HK-2 (cell line): ENCODE results near the gene PRPF40B.
"Not testable (repeated sequence)": the region's sequence is repeated elsewhere in the genome, so short reads cannot be mapped to it uniquely, and the experiment has no call there.

Source experiments
- DNase-seq: peaks from one replicate; pipeline ENCODE4 v3.0.0-alpha.2; 2018; ENCODE audit not compliant: unreplicated experiment

PRPF40B gene

GRCh38 chr12:49609059-49609874 is 14.1 kb upstream of the PRPF40B start:
- no peak for DNase-seq

- no peak for DNase-seq
Observed at GRCh38 chr12:49609875-49610154, 13.5 kb upstream of the PRPF40B start.

- DNase-seq, result not testable (repeated sequence)
Observed at GRCh38 chr12:49610785-49611184, 12.6 kb upstream of the PRPF40B start.

- DNase-seq, result no peak
Observed at GRCh38 chr12:49612210-49612609, 11.2 kb upstream of the PRPF40B start.

- DNase-seq, result no peak
Observed at GRCh38 chr12:49615725-49616124, 7.6 kb upstream of the PRPF40B start.

GRCh38 chr12:49616533-49617219 is 6.7 kb upstream of the PRPF40B start:
- no peak for DNase-seq

- DNase-seq, result no peak
Observed at GRCh38 chr12:49618576-49618975, 4.8 kb upstream of the PRPF40B start.

GRCh38 chr12:49619286-49619685 is 4.1 kb upstream of the PRPF40B start:
- DNase-seq, result no peak

- DNase-seq, result no peak
Observed at GRCh38 chr12:49621651-49622500, 1.5 kb upstream of the PRPF40B start.

GRCh38 chr12:49622501-49623141 is 740 bp upstream of the PRPF40B start:
- peak; percentile 31 for DNase-seq

GRCh38 chr12:49624921-49625577 is 1.7 kb downstream of the PRPF40B start:
- DNase-seq, result no peak

- DNase-seq, result no peak
Observed at GRCh38 chr12:49626169-49626835, 2.9 kb downstream of the PRPF40B start.

GRCh38 chr12:49626836-49627235 is 3.5 kb downstream of the PRPF40B start:
- DNase-seq, result no peak

- DNase-seq, result no peak
Observed at GRCh38 chr12:49627752-49628360, 4.5 kb downstream of the PRPF40B start.

GRCh38 chr12:49631336-49631907 is 8.1 kb downstream of the PRPF40B start:
- DNase-seq, result no peak

GRCh38 chr12:49632401-49632800 is 9.0 kb downstream of the PRPF40B start:
- DNase-seq, result no peak

GRCh38 chr12:49632986-49633702 is 9.8 kb downstream of the PRPF40B start:
- no peak for DNase-seq

GRCh38 chr12:49633703-49634345 is 10.5 kb downstream of the PRPF40B start:
- DNase-seq, result no peak

GRCh38 chr12:49635036-49635435 is 11.7 kb downstream of the PRPF40B start:
- DNase-seq, result no peak
